Neural cell (in vitro differentiated cells): ENCODE results near the gene EDA.

Experiments
- CTCF ChIP-seq: fragments of 450-650 bp; IDR thresholded peaks from 2 replicates; pipeline ENCODE4 v1.5.1; 2014; ENCODE audit warnings: antibody characterized with exemption, mild to moderate bottlenecking, moderate library complexity; ENCODE audit not compliant: poor library complexity, severe bottlenecking
- EP300 ChIP-seq: fragments of 450-650 bp; conservative IDR thresholded peaks from 2 replicates; pipeline ENCODE4 v1.6.1; 2014; ENCODE audit warnings: antibody characterized with exemption, mild to moderate bottlenecking, moderate library complexity; ENCODE audit not compliant: poor library complexity, severe bottlenecking
- EZH2 ChIP-seq: fragments of 200-600, 300-800 bp; shearing (Covaris generic), sonication (generic); IDR thresholded peaks from 2 replicates; pipeline ENCODE4 v1.6.1; 2014; ENCODE audit warnings: antibody characterized with exemption, low read length, borderline replicate concordance, mild to moderate bottlenecking; ENCODE audit not compliant: insufficient read depth, poor library complexity, severe bottlenecking
- MXI1 ChIP-seq: fragments of 450-650 bp; conservative IDR thresholded peaks from 2 replicates; pipeline ENCODE4 v1.6.1; 2014; ENCODE audit warnings: antibody characterized with exemption, mild to moderate bottlenecking; ENCODE audit not compliant: poor library complexity, severe bottlenecking
- POLR2AphosphoS5 ChIP-seq: IDR thresholded peaks from 2 replicates; pipeline ENCODE4 v1.6.1; 2012
- RAD21 ChIP-seq: fragments of 450-650 bp; conservative IDR thresholded peaks from 2 replicates; pipeline ENCODE4 v1.6.1; 2014; ENCODE audit warnings: antibody characterized with exemption, mild to moderate bottlenecking, moderate library complexity
- REST ChIP-seq: IDR thresholded peaks from 2 replicates; pipeline ENCODE4 v1.6.1; 2012; ENCODE audit warnings: borderline replicate concordance
- SMC3 ChIP-seq: fragments of 450-650 bp; conservative IDR thresholded peaks from 2 replicates; pipeline ENCODE4 v1.6.1; 2014; ENCODE audit warnings: antibody characterized with exemption, mild to moderate bottlenecking, moderate library complexity; ENCODE audit not compliant: poor library complexity
- TAF1 ChIP-seq: IDR thresholded peaks from 2 replicates; pipeline ENCODE4 v1.6.1; 2012; ENCODE audit warnings: low read depth

- TF ChIP-seq CTCF: no peak
- no peak for TF ChIP-seq RAD21
- no peak for TF ChIP-seq EZH2
- TF ChIP-seq TAF1: no peak
- TF ChIP-seq POLR2AphosphoS5: no peak
- TF ChIP-seq EP300: no peak
- no peak for TF ChIP-seq REST
- TF ChIP-seq SMC3: no peak
- no peak for TF ChIP-seq MXI1
Measured at GRCh38 chrX:69674891-69675290, 59.0 kb downstream of the EDA start.
